H9 (cell line): ENCODE measurements around the gene FKBP10. TPM values are rescaled to one million over a fixed set of nuclear protein-coding genes. Genes with fewer than 3 reads are reported as not detected.
A peak's percentile ranks its signal among the peaks of the same experiment; 100 is the strongest.

ENCODE experiments used
- DNase-seq: peaks from one replicate; pipeline ENCODE4 v3.0.0-alpha.2; 2017
- H2AFZ ChIP-seq: one replicate; pipeline ENCODE4 v1.6.1; 2013; ENCODE audit warnings: mild to moderate bottlenecking, low read length, control low read depth, moderate library complexity
- H2AK5ac ChIP-seq: 2 replicates; pipeline ENCODE4 v1.6.1; 2013; ENCODE audit warnings: low read length, control low read depth, mixed read lengths; ENCODE audit not compliant: insufficient read length
- H2BK120ac ChIP-seq: one replicate; pipeline ENCODE4 v1.6.1; 2013; ENCODE audit warnings: low read depth, mild to moderate bottlenecking, low read length, control low read depth, inconsistent platforms; ENCODE audit not compliant: poor library complexity, severe bottlenecking
- H2BK12ac ChIP-seq: 2 replicates; pipeline ENCODE4 v1.6.1; 2013; ENCODE audit warnings: low read length, control low read depth, mixed read lengths, low read depth; ENCODE audit not compliant: insufficient read length
- H2BK15ac ChIP-seq: 2 replicates; pipeline ENCODE4 v1.6.1; 2013; ENCODE audit warnings: low read depth, low read length, control low read depth
- H2BK20ac ChIP-seq: one replicate; pipeline ENCODE4 v1.6.1; 2013; ENCODE audit warnings: low read depth, mild to moderate bottlenecking, low read length, control low read depth, inconsistent platforms; ENCODE audit not compliant: poor library complexity, severe bottlenecking
- H2BK5ac ChIP-seq: 2 replicates; pipeline ENCODE4 v1.6.1; 2013; ENCODE audit warnings: low read length, control low read depth, mixed read lengths; ENCODE audit not compliant: insufficient read length
- H3K14ac ChIP-seq: 2 replicates; pipeline ENCODE4 v1.6.1; 2013; ENCODE audit warnings: low read length, control low read depth; ENCODE audit not compliant: insufficient read depth
- H3K18ac ChIP-seq: 2 replicates; pipeline ENCODE4 v1.6.1; 2013; ENCODE audit warnings: low read depth, mild to moderate bottlenecking, mixed read lengths, low read length, control low read depth; ENCODE audit not compliant: insufficient read length
- H3K23ac ChIP-seq: 2 replicates; pipeline ENCODE4 v1.6.1; 2013; ENCODE audit warnings: low read length, control low read depth, mixed read lengths, low read depth; ENCODE audit not compliant: insufficient read length
- H3K23me2 ChIP-seq: 2 replicates; pipeline ENCODE4 v1.6.1; 2013; ENCODE audit warnings: low read depth, mild to moderate bottlenecking, mixed read lengths, low read length, control low read depth; ENCODE audit not compliant: insufficient read length, poor library complexity, severe bottlenecking
- H3K27ac ChIP-seq: 2 replicates; pipeline ENCODE4 v1.5.1; 2013; ENCODE audit warnings: low read length, control low read depth, mixed read lengths, low read depth; ENCODE audit not compliant: insufficient read length
- H3K27me3 ChIP-seq: 2 replicates; pipeline ENCODE4 v1.6.1; 2013; ENCODE audit warnings: low read length, control low read depth, inconsistent platforms; ENCODE audit not compliant: insufficient read depth
- H3K4ac ChIP-seq: 2 replicates; pipeline ENCODE4 v1.6.1; 2013; ENCODE audit warnings: low read depth, mild to moderate bottlenecking, control low read depth, inconsistent platforms, low read length, moderate library complexity
- H3K4me1 ChIP-seq: 2 replicates; pipeline ENCODE4 v1.6.1; 2013; ENCODE audit warnings: low read length, control low read depth, inconsistent platforms; ENCODE audit not compliant: insufficient read depth
- H3K4me2 ChIP-seq: 2 replicates; pipeline ENCODE4 v1.6.1; 2013; ENCODE audit warnings: low read length, control low read depth, mixed read lengths; ENCODE audit not compliant: insufficient read length, insufficient read depth
- H3K56ac ChIP-seq: 2 replicates; pipeline ENCODE4 v1.6.1; 2013; ENCODE audit warnings: low read depth, mild to moderate bottlenecking, mixed read lengths, low read length, control low read depth; ENCODE audit not compliant: insufficient read length
- H3K79me1 ChIP-seq: 2 replicates; pipeline ENCODE4 v1.6.1; 2013; ENCODE audit warnings: low read depth, mild to moderate bottlenecking, moderate library complexity, low read length, control low read depth, inconsistent platforms; ENCODE audit not compliant: insufficient read depth, poor library complexity, severe bottlenecking
- H3K79me2 ChIP-seq: 2 replicates; pipeline ENCODE4 v1.6.1; 2013; ENCODE audit warnings: low read length, control low read depth, inconsistent platforms; ENCODE audit not compliant: insufficient read depth
- H3K9ac ChIP-seq: 2 replicates; pipeline ENCODE4 v1.6.1; 2013; ENCODE audit warnings: low read length, control low read depth, mixed read lengths; ENCODE audit not compliant: insufficient read length; ENCODE audit errors: extremely low read depth
- H3K9me3 ChIP-seq: one replicate; pipeline ENCODE4 v1.6.1; 2013; ENCODE audit warnings: low read depth, low read length, inconsistent platforms; ENCODE audit not compliant: control insufficient read depth
- H3T11ph ChIP-seq: one replicate; pipeline ENCODE4 v1.6.1; 2013; ENCODE audit warnings: mild to moderate bottlenecking, low read length, control low read depth, inconsistent platforms
- H4K20me1 ChIP-seq: one replicate; pipeline ENCODE4 v1.6.1; 2013; ENCODE audit not compliant: control insufficient read depth, insufficient read length, insufficient read depth
- H4K5ac ChIP-seq: 2 replicates; pipeline ENCODE4 v1.6.1; 2013; ENCODE audit warnings: low read depth, mild to moderate bottlenecking, mixed read lengths, low read length, control low read depth; ENCODE audit not compliant: insufficient read length
- H4K8ac ChIP-seq: replicated peaks from 2 replicates; pipeline ENCODE4 v1.6.1; 2013; ENCODE audit warnings: low read length, control low read depth, mixed read lengths, low read depth; ENCODE audit not compliant: insufficient read length
- H4K91ac ChIP-seq: 2 replicates; pipeline ENCODE4 v1.6.1; 2013; ENCODE audit warnings: low read depth, mild to moderate bottlenecking, moderate library complexity, mixed read lengths, low read length, control low read depth; ENCODE audit not compliant: insufficient read length
- H3K27ac Mint-ChIP-seq, 3 experiments: 2 replicates in 2 of 3; 3 replicates in 1 of 3; pipeline ENCODE4 v1.8.0; 2020 to 2021; ENCODE audit warnings: mixed read lengths in 3 of 3, mild to moderate bottlenecking in 1 of 3, moderate library complexity in 1 of 3
- H3K27me3 Mint-ChIP-seq: 2 replicates; pipeline ENCODE4 v1.8.0; 2021; ENCODE audit warnings: low read depth, mild to moderate bottlenecking, moderate library complexity, mixed read lengths
- H3K36me3 Mint-ChIP-seq, 3 experiments: 2 replicates in 2 of 3; 3 replicates in 1 of 3; pipeline ENCODE4 v1.8.0; 2020 to 2021; ENCODE audit warnings: low read depth in 3 of 3, mixed read lengths in 3 of 3; ENCODE audit not compliant: insufficient read depth in 1 of 3
- H3K4me1 Mint-ChIP-seq, 2 experiments: 2 replicates each; pipeline ENCODE4 v1.8.0; 2020; ENCODE audit warnings: mixed read lengths in 2 of 2
- H3K4me3 Mint-ChIP-seq, 2 experiments: 2 replicates in 1 of 2; 3 replicates in 1 of 2; pipeline ENCODE4 v1.8.0; 2020 to 2021; ENCODE audit warnings: mild to moderate bottlenecking in 2 of 2, mixed read lengths in 2 of 2, moderate library complexity in 1 of 2
- H3K9me3 Mint-ChIP-seq, 2 experiments: 2 replicates in 1 of 2; 3 replicates in 1 of 2; pipeline ENCODE4 v1.8.0; 2020; ENCODE audit warnings: mild to moderate bottlenecking in 2 of 2, mixed read lengths in 2 of 2, moderate library complexity in 1 of 2
- CTCF ChIP-seq: fragments of 200-600 bp; sonication (generic); conservative IDR thresholded peaks from 3 replicates; pipeline ENCODE4 v1.8.0; 2021; ENCODE audit warnings: antibody characterized with exemption, mild to moderate bottlenecking
- WGBS: extraction: QIAGEN DNeasy Blood & Tissue Kit; methylation state at CpG from one replicate; pipeline ENCODE4 v1.1.7; 2013; ENCODE audit warnings: missing lambda C conversion rate, low lambda C conversion rate, mixed read lengths; ENCODE audit not compliant: insufficient read length; ENCODE audit errors: extremely low coverage; 5-methylcytosine and 5-hydroxymethylcytosine counted together
- total RNA-seq: library from RNA; stranded (reverse); gene quantifications from 2 replicates; pipeline ENCODE4 v1.2.1, GENCODE V29; 2021

Gene FKBP10
- total RNA-seq, 1 experiment from 2014 or later = 166 TPM

GRCh38 chr17:41785859-41786226 is 27.0 kb upstream of the FKBP10 start:
- H2BK120ac ChIP-seq = no peak overlapping the region
- H4K8ac ChIP-seq = no peak overlapping the region
- no peak overlapping the region for H2BK20ac ChIP-seq
- no peak overlapping the region for H2BK5ac ChIP-seq
- peak overlapping the region; percentile 35 for H3K9ac ChIP-seq
- TF ChIP-seq CTCF = no peak
- no peaks in the 10 kb centered on the region for H4K20me1 ChIP-seq
- no peak overlapping the region for H4K91ac ChIP-seq
- H3K36me3 Mint-ChIP-seq = peaks cover 8 to 16% (median 12%) of the 10 kb centered on the region in 3 experiments
- no peak overlapping the region for H3K4ac ChIP-seq
- H4K5ac ChIP-seq = no peak overlapping the region
- H3K9me3 Mint-ChIP-seq = no peaks in the 10 kb centered on the region; a peak in 1 of 5 replicates
- WGBS = no CpG with 5 or more reads among the region's 22 CpGs
- H3K4me2 ChIP-seq = peak overlapping the region; percentile 57
- no peak overlapping the region for H3K56ac ChIP-seq
- H3K27ac Mint-ChIP-seq = peak overlapping the region; percentile 98 to 99 (median 98); a peak in 6 of 7 replicates
- H3K27ac ChIP-seq = no peak overlapping the region
- no peaks in the 10 kb centered on the region for H3K79me1 ChIP-seq
- H3K4me3 Mint-ChIP-seq = peak overlapping the region; percentile 77 to 92
- peaks cover 8% of the 10 kb centered on the region for H3K23me2 ChIP-seq
- peaks cover 36 to 50% of the 10 kb centered on the region in 2 experiments for H3K4me1 Mint-ChIP-seq
- peaks cover 9% of the 10 kb centered on the region for H3K27me3 Mint-ChIP-seq
- peaks cover 2% of the 10 kb centered on the region; the same call in 1 of the 2 replicates for H3K4me1 ChIP-seq
- no peak overlapping the region for H3T11ph ChIP-seq
- no peak overlapping the region for H3K23ac ChIP-seq
- no peak overlapping the region for H2AFZ ChIP-seq
- H3K14ac ChIP-seq = peak overlapping the region; percentile 82
- no peaks in the 10 kb centered on the region; the same call in 1 of the 2 replicates for H3K79me2 ChIP-seq
- DNase-seq = peak; percentile 87
- peak overlapping the region; percentile 32 for H3K18ac ChIP-seq
- H2BK12ac ChIP-seq = no peak overlapping the region
- H3K27me3 ChIP-seq = no peaks in the 10 kb centered on the region
- H2AK5ac ChIP-seq = no peak overlapping the region
- H3K9me3 ChIP-seq = no peaks in the 10 kb centered on the region
- H2BK15ac ChIP-seq = no peak overlapping the region; the same call in 1 of the 2 replicates
